PC-9 (cell line): ENCODE data around the gene RASA1. TPM values are rescaled to one million over a fixed set of nuclear protein-coding genes. Genes with fewer than 3 reads are reported as not detected.

Experiments used
- BruUV-seq: library from RNA; stranded (reverse); fragments of 400-500 nt; replicated peaks from 2 replicates; lab custom pipeline; 2021; lab: Mats Ljungman, UMichigan
- CTCF ChIA-PET: fragments of 300-600 bp; sonication (Branson Sonifier 250); formaldehyde crosslinking; loops from one replicate; lab custom pipeline; 2022; ENCODE audit warnings: antibody characterized with exemption; lab: Charles Lee
- POLR2A ChIA-PET: fragments of 300-600 bp; sonication (Branson Sonifier 250); formaldehyde crosslinking; loops from one replicate; lab custom pipeline; 2022; ENCODE audit warnings: antibody characterized with exemption; ENCODE audit not compliant: unreplicated experiment; lab: Charles Lee
- DNase-seq, 2 experiments: peaks; one replicate each; pipeline versions ENCODE4 v3.0.0 to v3.0.0-alpha.2; 2015 to 2022; ENCODE audit warnings: mixed read lengths in 1 of 2
- H2AFZ ChIP-seq: fragments of 200-600 bp; sonication (generic); 2 replicates; pipeline ENCODE4 v1.8.1; 2017; ENCODE audit warnings: antibody characterized with exemption
- H3F3A ChIP-seq: fragments of 200-600 bp; sonication (generic); 2 replicates; pipeline ENCODE4 v1.8.1; 2017; ENCODE audit warnings: antibody characterized with exemption, mild to moderate bottlenecking, low read depth; ENCODE audit not compliant: insufficient read depth
- H3K27ac ChIP-seq: fragments of 200-600 bp; sonication (generic); 2 replicates; pipeline ENCODE4 v1.6.1; 2016; ENCODE audit warnings: mixed run types
- H3K27me3 ChIP-seq: fragments of 200-600 bp; sonication (generic); 2 replicates; pipeline ENCODE4 v1.6.1; 2016; ENCODE audit warnings: low read depth, mixed run types; ENCODE audit not compliant: insufficient read depth
- H3K36me3 ChIP-seq: fragments of 200-600 bp; sonication (generic); 2 replicates; pipeline ENCODE4 v1.6.1; 2016; ENCODE audit warnings: low read depth, mixed run types
- H3K4me1 ChIP-seq: fragments of 200-600 bp; sonication (generic); replicated peaks from 2 replicates; pipeline ENCODE4 v1.6.1; 2016; ENCODE audit warnings: mixed run types; ENCODE audit not compliant: insufficient read depth
- H3K4me2 ChIP-seq: fragments of 200-600 bp; sonication (generic); 2 replicates; pipeline ENCODE4 v1.6.1; 2017; ENCODE audit warnings: mixed run types
- H3K4me3 ChIP-seq: fragments of 200-600 bp; sonication (generic); 2 replicates; pipeline ENCODE4 v1.6.1; 2016; ENCODE audit warnings: mixed run types
- H3K79me2 ChIP-seq: fragments of 200-600 bp; sonication (generic); 2 replicates; pipeline ENCODE4 v1.6.1; 2017; ENCODE audit warnings: low read depth, mixed run types
- H3K9me2 ChIP-seq: fragments of 200-600 bp; sonication (generic); 2 replicates; pipeline ENCODE4 v1.8.1; 2017; ENCODE audit warnings: mild to moderate bottlenecking; ENCODE audit not compliant: insufficient read depth
- H3K9me3 ChIP-seq: fragments of 200-600 bp; sonication (generic); 2 replicates; pipeline ENCODE4 v1.8.1; 2016; ENCODE audit warnings: low read depth; ENCODE audit not compliant: insufficient read depth
- H4K20me1 ChIP-seq: fragments of 200-600 bp; sonication (generic); 2 replicates; pipeline ENCODE4 v1.8.1; 2017; ENCODE audit not compliant: insufficient read depth
- EZH2 ChIP-seq: fragments of 200-600 bp; sonication (generic); IDR thresholded peaks from 2 replicates; pipeline ENCODE4 v1.8.0; 2017; ENCODE audit warnings: antibody characterized with exemption, low read depth
- intact Hi-C: fragments of 100-400 bp; cut with micrococcal nuclease; formaldehyde crosslinking; loops from one replicate; pipeline ENCODE4 v1.10.0; 2022; ENCODE audit not compliant: unreplicated experiment
- total RNA-seq: library from RNA; stranded (reverse); gene quantifications from 2 replicates; pipeline ENCODE4 v1.2.3, GENCODE V29; 2021
- TF ChIP-seq, protein P1 (sequence below): fragments of 200-600 bp; sonication (generic); conservative IDR thresholded peaks from 2 replicates; pipeline ENCODE4 v1.6.1; 2017; ENCODE audit warnings: mixed run types, antibody characterized with exemption, mild to moderate bottlenecking, moderate library complexity

Gene RASA1
- total RNA-seq, 1 experiment from 2014 or later, result 66.6 TPM

DNA sequence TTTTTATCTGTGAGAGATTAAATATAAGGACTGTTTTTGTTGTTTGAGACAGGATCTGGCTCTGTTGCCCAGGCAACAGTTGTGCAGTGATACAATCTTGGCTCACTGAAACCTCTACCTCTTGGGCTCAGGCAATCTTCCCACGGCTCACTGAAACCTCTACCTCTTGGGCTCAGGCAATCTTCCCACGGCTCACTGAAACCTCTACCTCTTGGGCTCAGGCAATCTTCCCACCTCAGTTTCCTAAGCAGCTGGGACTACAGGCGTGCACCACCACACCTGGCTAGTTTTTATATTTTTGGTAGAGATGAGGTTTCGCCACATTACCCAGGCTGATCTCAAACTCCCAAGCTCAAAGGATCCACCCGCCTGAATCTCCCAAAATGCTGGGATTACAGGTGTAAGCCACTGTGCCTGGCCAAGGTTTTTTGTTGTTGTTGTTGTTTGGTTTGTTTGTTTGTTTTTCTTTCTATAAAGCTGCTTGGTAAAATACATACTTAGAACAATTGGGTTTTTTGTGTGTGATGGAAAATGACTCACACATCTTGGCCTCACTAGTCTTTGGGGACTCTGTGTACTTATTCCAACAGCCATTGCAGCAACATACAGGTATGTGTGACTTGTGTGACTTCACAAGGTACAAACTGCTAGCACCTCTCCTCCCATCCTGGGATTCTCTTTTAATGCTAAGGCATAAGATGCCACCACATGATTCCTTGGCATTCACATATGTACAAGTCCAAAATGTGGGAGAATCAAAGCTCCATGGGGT, 36.5 kb upstream of the RASA1 start:
- TF ChIP-seq, protein P1, sequence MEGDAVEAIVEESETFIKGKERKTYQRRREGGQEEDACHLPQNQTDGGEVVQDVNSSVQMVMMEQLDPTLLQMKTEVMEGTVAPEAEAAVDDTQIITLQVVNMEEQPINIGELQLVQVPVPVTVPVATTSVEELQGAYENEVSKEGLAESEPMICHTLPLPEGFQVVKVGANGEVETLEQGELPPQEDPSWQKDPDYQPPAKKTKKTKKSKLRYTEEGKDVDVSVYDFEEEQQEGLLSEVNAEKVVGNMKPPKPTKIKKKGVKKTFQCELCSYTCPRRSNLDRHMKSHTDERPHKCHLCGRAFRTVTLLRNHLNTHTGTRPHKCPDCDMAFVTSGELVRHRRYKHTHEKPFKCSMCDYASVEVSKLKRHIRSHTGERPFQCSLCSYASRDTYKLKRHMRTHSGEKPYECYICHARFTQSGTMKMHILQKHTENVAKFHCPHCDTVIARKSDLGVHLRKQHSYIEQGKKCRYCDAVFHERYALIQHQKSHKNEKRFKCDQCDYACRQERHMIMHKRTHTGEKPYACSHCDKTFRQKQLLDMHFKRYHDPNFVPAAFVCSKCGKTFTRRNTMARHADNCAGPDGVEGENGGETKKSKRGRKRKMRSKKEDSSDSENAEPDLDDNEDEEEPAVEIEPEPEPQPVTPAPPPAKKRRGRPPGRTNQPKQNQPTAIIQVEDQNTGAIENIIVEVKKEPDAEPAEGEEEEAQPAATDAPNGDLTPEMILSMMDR, result no peak
- no peak for TF ChIP-seq EZH2
- H4K20me1 ChIP-seq, result no peaks in the 10 kb centered on the region
- H3K27me3 ChIP-seq, result no peaks in the 10 kb centered on the region
- no peak overlapping the region for H3K4me2 ChIP-seq
- no peak overlapping the region for H2AFZ ChIP-seq
- H3K36me3 ChIP-seq, result no peaks in the 10 kb centered on the region
- CTCF ChIA-PET, result interaction anchor here (0.6 to 0.7 kb wide), 2 partner anchors 27 to 114 kb away, joined by 3 to 6 read pairs; no protein-coding TSS in a partner anchor
- POLR2A ChIA-PET, result no interaction called here
- no peaks in the 10 kb centered on the region for H3F3A ChIP-seq
- peak in 1 of 2 experiments; percentile 27 for DNase-seq
- intact Hi-C loops, result loop anchor here (1.0 kb wide), 1 partner anchor 37 kb away; no protein-coding TSS in a partner anchor
- H3K4me3 ChIP-seq, result no peak overlapping the region
- no TSS peak for BruUV-seq
- H3K27ac ChIP-seq, result no peak overlapping the region
- no peaks in the 10 kb centered on the region for H3K4me1 ChIP-seq
- no peaks in the 10 kb centered on the region for H3K9me2 ChIP-seq
- H3K9me3 ChIP-seq, result no peaks in the 10 kb centered on the region; the same call in 1 of the 2 replicates
- no peaks in the 10 kb centered on the region for H3K79me2 ChIP-seq

DNA sequence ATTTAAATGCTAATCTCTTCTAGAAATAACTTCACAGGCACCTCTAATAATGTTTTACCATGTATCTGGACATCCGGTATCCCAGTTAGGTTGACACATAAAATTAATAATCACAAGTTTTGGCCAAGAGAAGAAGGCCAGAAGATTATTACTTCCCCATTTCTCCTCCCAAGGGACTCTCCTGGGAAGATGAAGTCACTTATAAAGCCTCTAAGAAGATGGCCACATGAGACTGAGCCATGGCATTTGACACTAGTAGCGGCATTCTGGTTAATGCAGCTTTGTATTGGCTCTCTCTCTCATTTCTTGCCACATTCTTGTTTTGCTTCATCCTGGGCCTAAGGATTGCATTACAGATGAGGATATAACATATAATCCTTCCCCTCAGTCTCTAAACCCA, 34.5 kb upstream of the RASA1 start:
- H3K27me3 ChIP-seq, result no peaks in the 10 kb centered on the region
- H3K9me3 ChIP-seq, result no peaks in the 10 kb centered on the region; the same call in 1 of the 2 replicates
- ChIA-PET CTCF (no interaction called here), POLR2A (no interaction called here)
- no TSS peak for BruUV-seq
- intact Hi-C loops, result no loop called here
- no peak overlapping the region for H3K4me2 ChIP-seq
- H3K27ac ChIP-seq, result no peak overlapping the region
- H4K20me1 ChIP-seq, result no peaks in the 10 kb centered on the region
- DNase-seq, result no peak
- no peak overlapping the region for H2AFZ ChIP-seq
- no peaks in the 10 kb centered on the region for H3K4me1 ChIP-seq
- TF ChIP-seq, protein P1, result no peak
- no peak for TF ChIP-seq EZH2
- no peaks in the 10 kb centered on the region for H3F3A ChIP-seq
- H3K36me3 ChIP-seq, result no peaks in the 10 kb centered on the region
- H3K9me2 ChIP-seq, result no peaks in the 10 kb centered on the region
- H3K79me2 ChIP-seq, result no peaks in the 10 kb centered on the region
- H3K4me3 ChIP-seq, result no peak overlapping the region

DNA sequence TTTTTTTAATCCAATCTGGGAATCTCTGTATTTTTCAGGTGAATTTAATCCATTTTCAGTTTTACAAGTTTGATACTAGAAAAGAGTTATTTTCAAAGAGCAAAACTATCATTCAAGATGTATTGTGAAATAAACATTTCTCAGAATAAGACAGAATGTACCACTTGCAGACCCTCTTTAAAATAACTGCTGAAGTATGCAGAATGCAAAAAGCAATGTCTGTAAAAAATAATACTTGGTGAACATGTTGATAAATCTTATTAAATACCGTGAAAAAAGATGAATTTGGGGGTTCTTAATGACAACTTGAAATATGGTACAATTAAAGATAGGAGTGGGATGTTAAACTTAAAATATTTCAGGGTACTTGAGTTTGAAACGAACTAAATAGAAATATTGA, 26.1 kb upstream of the RASA1 start:
- Histone ChIP-seq H3K4me1 (no peaks in the 10 kb centered on the region), H3K79me2 (no peaks in the 10 kb centered on the region), H3F3A (no peaks in the 10 kb centered on the region), H3K27me3 (no peaks in the 10 kb centered on the region), H3K9me3 (no peaks in the 10 kb centered on the region), H3K4me2 (no peak overlapping the region), H3K4me3 (no peak overlapping the region), H3K9me2 (no peaks in the 10 kb centered on the region), H4K20me1 (no peaks in the 10 kb centered on the region), H2AFZ (no peak overlapping the region), H3K27ac (no peak overlapping the region), H3K36me3 (no peaks in the 10 kb centered on the region)
- BruUV-seq, result no TSS peak
- POLR2A ChIA-PET, result no interaction called here
- DNase-seq, result no peak
- intact Hi-C loops, result no loop called here
- TF ChIP-seq, protein P1, result no peak
- TF ChIP-seq EZH2, result no peak
- CTCF ChIA-PET, result no interaction called here
